Loucy (cell line): ENCODE measurements around the gene TRPV3.

ENCODE experiments used
- CTCF ChIP-seq: fragments of 200-600 bp; sonication (generic); conservative IDR thresholded peaks from 2 replicates; pipeline ENCODE4 v1.5.1; 2014; ENCODE audit warnings: mild to moderate bottlenecking, antibody characterized with exemption, low read length
- EZH2phosphoT487 ChIP-seq: fragments of 200-600 bp; IDR thresholded peaks from 2 replicates; pipeline ENCODE4 v1.6.1; 2018; ENCODE audit warnings: antibody characterized with exemption, mild to moderate bottlenecking, moderate library complexity, borderline replicate concordance

GRCh38 chr17:3590231-3590630, 32.6 kb upstream of the TRPV3 start:
- TF ChIP-seq CTCF = no peak
- no peak for TF ChIP-seq EZH2phosphoT487
